GM19438 (cell line): ENCODE data around the gene IKBIP.
A peak's percentile ranks its signal among the peaks of the same experiment; 100 is the strongest.
"Not testable (repeated sequence)": the region's sequence is repeated elsewhere in the genome, so short reads cannot be mapped to it uniquely, and the experiment has no call there.

Source experiments
- ATAC-seq: cut with Tn5 transposase; IDR thresholded peaks from one replicate; pipeline ENCODE4 v1.9.1; 2021; ENCODE audit warnings: low read depth; ENCODE audit not compliant: unreplicated experiment

Gene IKBIP

DNA sequence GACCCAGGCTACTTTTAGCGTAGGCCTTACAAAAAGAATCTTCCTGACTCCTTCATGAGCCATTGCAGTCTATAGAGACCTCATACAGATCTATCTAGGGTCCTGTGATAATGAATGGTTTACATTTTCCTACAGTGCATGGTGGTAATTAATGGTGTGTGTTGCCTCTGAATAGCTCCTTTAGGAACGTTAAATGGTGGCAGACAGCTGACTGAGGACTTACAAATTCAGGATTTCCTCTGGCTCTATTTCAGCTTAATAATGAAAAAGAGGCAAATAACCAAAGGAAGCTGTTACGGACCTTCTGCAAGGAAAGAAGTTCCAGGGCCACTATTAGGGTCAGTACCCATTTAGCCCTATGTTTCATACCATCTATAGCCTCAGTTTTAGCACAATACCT is 5.1 kb downstream of the IKBIP start:
- no peak for ATAC-seq

DNA sequence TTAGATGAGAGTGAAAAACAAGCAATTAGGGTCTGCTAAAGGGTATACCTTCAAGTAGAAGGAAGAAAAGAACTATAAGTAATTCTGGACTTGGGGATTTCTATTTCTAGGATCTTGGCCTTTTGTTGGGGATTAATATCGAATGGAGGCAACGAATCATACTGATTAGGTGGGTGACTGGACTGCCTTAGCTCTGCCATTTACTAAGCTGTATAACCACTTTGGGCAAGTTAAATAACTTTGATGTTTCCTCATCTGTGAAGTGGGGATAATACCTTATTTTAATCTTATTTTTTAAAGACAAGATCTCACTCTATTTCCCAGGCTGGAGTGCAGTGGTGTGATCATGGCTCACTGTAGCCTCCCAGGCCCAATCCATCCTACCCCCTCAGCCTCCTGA is 6.6 kb downstream of the IKBIP start:
- no peak for ATAC-seq

GRCh38 chr12:98637068-98637467 is 7.5 kb downstream of the IKBIP start:
- ATAC-seq: no peak

DNA sequence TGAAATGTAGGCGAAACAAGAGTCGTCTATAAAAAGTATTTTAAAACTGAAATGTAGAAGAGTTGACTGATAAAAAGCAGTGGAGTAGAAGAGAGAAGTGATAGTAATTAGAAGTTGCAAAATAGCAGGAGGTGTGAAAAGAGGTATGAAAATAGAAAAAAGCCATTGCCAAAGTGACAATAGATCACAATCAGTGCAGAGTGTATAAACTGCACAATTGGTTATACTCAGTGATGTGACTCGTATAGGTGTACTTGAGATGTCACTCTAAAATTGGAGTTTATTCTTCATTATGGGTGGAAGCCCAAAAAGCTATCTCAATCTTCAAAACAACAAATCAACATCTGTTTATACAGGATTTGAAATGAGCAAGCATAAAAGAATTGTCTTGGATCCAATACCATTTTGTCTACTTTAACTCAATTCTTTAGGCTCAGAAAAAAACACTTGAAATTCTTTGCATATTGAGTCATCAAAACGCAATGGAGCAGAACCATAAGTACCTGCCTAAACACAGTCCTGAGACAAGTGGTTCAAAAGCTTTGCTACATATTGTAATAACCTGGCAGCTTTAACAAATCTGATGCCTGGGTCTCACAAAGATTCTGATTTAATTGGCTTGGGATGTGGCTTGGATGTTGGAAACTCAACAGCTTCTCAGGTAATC is 8.8 kb downstream of the IKBIP start:
- ATAC-seq: peak; percentile 57

GRCh38 chr12:98618952-98619351 is 25.6 kb downstream of the IKBIP start:
- no peak for ATAC-seq

- ATAC-seq: peak; percentile 77
These were observed 31.8 kb downstream of the IKBIP start for GRCh38 chr12:98612696-98613334.

DNA sequence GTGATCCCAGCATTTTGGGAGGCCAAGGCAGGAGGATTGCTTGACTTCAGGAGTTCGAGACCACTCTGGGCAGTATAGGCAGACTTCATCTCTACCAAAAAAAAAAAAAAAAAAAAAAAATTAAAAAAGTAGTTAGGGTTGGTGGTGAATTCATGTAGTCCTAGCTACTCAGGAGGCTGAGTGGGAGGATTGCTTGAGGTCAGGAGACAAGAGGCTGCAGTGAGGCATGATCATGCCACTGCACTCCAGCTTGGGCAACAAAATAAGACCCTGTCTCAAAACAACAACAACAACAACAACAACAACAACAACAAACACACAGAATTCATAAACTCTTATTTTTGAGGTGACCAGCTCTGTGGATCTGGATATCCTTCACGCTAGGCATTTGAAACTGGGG is 34.0 kb downstream of the IKBIP start:
- no peak for ATAC-seq

- ATAC-seq: no peak
These were observed 38.1 kb downstream of the IKBIP start for GRCh38 chr12:98606359-98606988.

DNA sequence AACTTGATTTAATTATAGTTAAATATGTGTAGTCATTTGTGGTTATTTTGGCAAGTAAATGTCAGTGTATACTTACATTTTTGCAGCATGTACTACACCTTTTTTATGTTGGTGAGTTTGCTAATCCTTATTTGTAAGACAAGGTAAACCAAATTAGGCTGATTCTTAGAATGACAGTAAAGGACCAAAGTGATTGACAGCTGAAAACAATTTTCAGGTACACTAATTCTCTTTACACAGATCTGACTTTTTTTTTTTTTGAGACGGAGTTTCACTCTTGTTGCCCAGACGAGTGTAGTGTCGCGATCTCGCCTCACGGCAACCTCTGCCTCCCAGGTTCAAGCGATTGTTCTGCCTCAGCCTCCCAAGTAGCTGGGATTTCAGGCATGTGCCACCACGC is 42.7 kb downstream of the IKBIP start:
- ATAC-seq: no peak

GRCh38 chr12:98597313-98597712 is 47.3 kb downstream of the IKBIP start:
- not testable (repeated sequence) for ATAC-seq

GRCh38 chr12:98595243-98595988 is 49.2 kb downstream of the IKBIP start:
- ATAC-seq: no peak

GRCh38 chr12:98594050-98594835 is 50.3 kb downstream of the IKBIP start:
- ATAC-seq: no peak

- ATAC-seq: peak; percentile 99
These were observed 51.1 kb downstream of the IKBIP start, which contains the start of gene SLC25A3 for GRCh38 chr12:98593351-98594049. Gene SLC25A3 (plus strand): TSS chr12:98593686. CDS start chr12:98593979, 293 bp downstream.

GRCh38 chr12:98592825-98593322 is 51.7 kb downstream of the IKBIP start:
- no peak for ATAC-seq

- ATAC-seq: no peak
These were observed 53.4 kb downstream of the IKBIP start for GRCh38 chr12:98591209-98591608.

GRCh38 chr12:98587084-98587483 is 57.5 kb downstream of the IKBIP start:
- no peak for ATAC-seq

GRCh38 chr12:98582093-98582492 is 62.5 kb downstream of the IKBIP start:
- ATAC-seq: no peak

GRCh38 chr12:98581101-98581500 is 63.5 kb downstream of the IKBIP start:
- no peak for ATAC-seq

DNA sequence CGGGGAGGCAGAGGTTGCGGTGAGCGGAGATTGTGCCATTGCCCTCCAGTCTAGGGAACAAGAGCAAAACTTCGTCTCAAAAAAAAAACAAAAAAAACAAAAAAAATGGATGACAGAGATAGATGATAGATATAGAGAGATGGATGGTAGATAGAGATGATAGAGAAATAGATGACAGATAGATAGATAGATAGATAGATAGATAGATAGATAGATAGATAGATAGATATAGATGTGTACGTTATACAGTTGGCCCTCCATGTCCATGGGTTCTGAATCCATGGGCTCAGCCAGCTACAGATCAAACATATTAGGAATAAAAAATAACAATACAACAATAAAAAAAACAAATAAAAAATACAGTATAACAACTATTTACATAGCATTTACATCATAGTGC is 63.9 kb downstream of the IKBIP start:
- ATAC-seq: no peak

- ATAC-seq: no peak
These were observed 64.8 kb downstream of the IKBIP start for GRCh38 chr12:98579835-98580234.
